ENCODE measurements around the gene MACROD2.

Gene MACROD2

DNA sequence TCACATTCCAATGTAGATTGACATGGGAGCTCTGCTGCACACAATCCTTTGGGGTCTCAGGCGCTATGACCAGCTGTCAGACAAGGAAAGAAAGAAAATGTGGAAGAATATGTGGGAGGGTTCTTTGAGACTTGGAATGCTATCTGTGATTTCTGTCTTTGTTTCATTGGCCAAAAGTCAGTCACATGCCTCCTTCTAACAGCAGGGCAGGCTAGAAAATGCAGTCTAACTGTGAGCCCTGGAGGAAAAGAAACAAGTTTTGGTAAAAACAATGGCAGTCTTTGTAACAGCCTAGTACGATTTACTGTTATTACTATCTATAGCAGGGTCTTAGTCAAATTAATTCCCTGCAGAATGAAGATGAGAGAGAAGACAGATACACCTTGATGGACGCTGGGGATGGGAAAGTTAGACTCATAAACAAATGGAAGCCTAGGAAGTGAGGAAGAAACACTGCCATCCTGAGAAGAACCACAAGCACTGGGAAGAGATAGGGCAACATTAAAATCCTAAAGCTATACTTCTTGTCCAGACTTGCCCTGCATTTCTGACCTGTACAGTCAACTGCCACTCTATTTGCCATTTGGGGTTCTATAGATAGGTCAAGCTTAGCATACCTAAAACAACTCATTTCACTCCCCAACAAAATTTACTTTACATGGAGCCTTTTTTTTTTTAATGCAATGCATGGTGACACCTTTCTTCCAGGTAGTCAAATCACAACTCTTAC lies 1744.9 kb downstream of the MACROD2 start:
- H3K27ac ChIP-seq, result no peak overlapping the region
- no peaks in the 10 kb centered on the region for H3K27me3 ChIP-seq (ENCODE audit: control insufficient read depth, insufficient read depth, low read length)
- H3K9me3 ChIP-seq (ENCODE audit: control insufficient read depth, low read length), result no peaks in the 10 kb centered on the region
- no peaks in the 10 kb centered on the region for H3K36me3 ChIP-seq (ENCODE audit: control insufficient read depth, insufficient read depth, low read length)
- H3K9ac ChIP-seq, result no peak overlapping the region
- H3K4me3 ChIP-seq (ENCODE audit: low read depth, low read length), result no peak overlapping the region
- H3K4me1 ChIP-seq, result no peaks in the 10 kb centered on the region
- no peak overlapping the region for H2AFZ ChIP-seq
- H3K79me2 ChIP-seq, result no peaks in the 10 kb centered on the region
- TF ChIP-seq CTCF (IDR thresholded peaks at IDR 0.05), result no peak
- H3K4me2 ChIP-seq (ENCODE audit: low read length), result no peak overlapping the region

GRCh38 chr20:15742087-15742486 lies 1746.8 kb downstream of the MACROD2 start:
- Histone ChIP-seq H3K27me3 (ENCODE audit: control insufficient read depth, insufficient read depth, low read length) (no peaks in the 10 kb centered on the region), H3K4me1 (no peaks in the 10 kb centered on the region), H2AFZ (no peak overlapping the region), H3K9me3 (ENCODE audit: control insufficient read depth, low read length) (no peaks in the 10 kb centered on the region), H3K4me2 (ENCODE audit: low read length) (no peak overlapping the region), H3K4me3 (ENCODE audit: low read depth, low read length) (no peak overlapping the region), H3K79me2 (no peaks in the 10 kb centered on the region), H3K9ac (no peak overlapping the region), H3K27ac (no peak overlapping the region), H3K36me3 (ENCODE audit: control insufficient read depth, insufficient read depth, low read length) (no peaks in the 10 kb centered on the region)
- TF ChIP-seq CTCF (IDR thresholded peaks at IDR 0.05), result no peak

GRCh38 chr20:15742627-15743026 lies 1747.3 kb downstream of the MACROD2 start:
- Histone ChIP-seq H3K27ac (no peak overlapping the region), H3K36me3 (ENCODE audit: control insufficient read depth, insufficient read depth, low read length) (no peaks in the 10 kb centered on the region), H3K27me3 (ENCODE audit: control insufficient read depth, insufficient read depth, low read length) (no peaks in the 10 kb centered on the region), H3K9me3 (ENCODE audit: control insufficient read depth, low read length) (no peaks in the 10 kb centered on the region), H3K4me3 (ENCODE audit: low read depth, low read length) (no peak overlapping the region), H3K4me1 (no peaks in the 10 kb centered on the region), H3K4me2 (ENCODE audit: low read length) (no peak overlapping the region), H2AFZ (no peak overlapping the region), H3K9ac (no peak overlapping the region), H3K79me2 (no peaks in the 10 kb centered on the region)
- no peak for TF ChIP-seq CTCF (IDR thresholded peaks at IDR 0.05)

DNA sequence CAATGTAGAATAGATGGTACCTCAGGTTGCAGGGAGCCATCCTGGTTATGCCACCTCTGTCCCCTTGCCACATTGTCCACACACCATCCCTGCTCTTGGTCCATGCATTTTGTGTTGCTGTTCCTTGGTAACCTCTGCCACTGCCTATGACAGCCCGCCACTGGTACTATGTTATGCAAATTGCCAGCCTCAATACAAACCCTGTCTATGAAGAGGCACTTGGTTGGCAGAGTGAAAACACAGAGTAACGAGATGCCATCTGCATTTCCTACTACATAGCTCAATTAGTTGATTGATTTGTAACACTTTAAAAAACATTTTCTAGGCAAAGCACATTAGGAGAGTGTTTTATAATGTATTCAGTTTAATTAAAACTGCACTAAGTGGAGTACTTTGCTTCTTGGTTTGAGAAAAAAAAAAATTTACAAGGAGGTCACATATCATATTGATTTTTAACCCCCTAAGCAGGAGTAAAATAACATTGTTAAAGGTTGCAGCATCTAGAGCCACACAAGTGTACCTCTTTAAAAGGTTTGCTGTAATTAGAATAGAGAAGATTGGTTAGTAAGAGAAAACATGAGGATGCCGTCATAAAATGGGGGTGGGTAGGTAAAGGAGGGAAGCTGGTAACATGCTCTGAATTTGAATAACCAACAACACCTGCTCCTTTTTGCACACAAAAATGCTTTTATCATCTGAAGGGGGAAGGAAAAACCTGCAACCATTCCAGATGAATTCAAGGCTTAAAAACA lies 1760.9 kb downstream of the MACROD2 start:
- no peaks in the 10 kb centered on the region for H3K79me2 ChIP-seq
- H3K4me1 ChIP-seq, result no peaks in the 10 kb centered on the region
- H2AFZ ChIP-seq, result no peak overlapping the region
- H3K4me2 ChIP-seq (ENCODE audit: low read length), result no peak overlapping the region
- no peaks in the 10 kb centered on the region for H3K36me3 ChIP-seq (ENCODE audit: control insufficient read depth, insufficient read depth, low read length)
- no peak overlapping the region for H3K27ac ChIP-seq
- H3K27me3 ChIP-seq (ENCODE audit: control insufficient read depth, insufficient read depth, low read length), result no peaks in the 10 kb centered on the region
- no peak for TF ChIP-seq CTCF (IDR thresholded peaks at IDR 0.05)
- H3K9ac ChIP-seq, result no peak overlapping the region
- H3K9me3 ChIP-seq (ENCODE audit: control insufficient read depth, low read length), result no peaks in the 10 kb centered on the region
- H3K4me3 ChIP-seq (ENCODE audit: low read depth, low read length), result no peak overlapping the region

All from parathyroid adenoma (tissue), 2 donors.